GM23338 (cell line): ENCODE measurements around the gene MRPL20.

Experiments used
- CREB1 ChIP-seq: fragments of 250-450 bp; sonication (Bioruptor Pico); IDR thresholded peaks from 2 replicates; pipeline ENCODE4 v1.5.0; 2020; ENCODE audit warnings: low read depth, mild to moderate bottlenecking, moderate library complexity
- CTCF ChIP-seq, 2 experiments: fragments of 200-600 bp in 1 of 2; sonication (generic) in 1 of 2; conservative IDR thresholded peaks; 2 replicates each; pipeline versions ENCODE4 v1.5.1 to v1.6.1; 2016 to 2017; ENCODE audit warnings: antibody characterized with exemption in 2 of 2, low read depth in 2 of 2, mild to moderate bottlenecking in 2 of 2, moderate library complexity in 1 of 2
- ETS1 ChIP-seq: IDR thresholded peaks from 2 replicates; pipeline ENCODE4 v1.6.1; 2016; ENCODE audit warnings: antibody characterized with exemption
- EZH2 ChIP-seq: fragments of 200-600 bp; sonication (generic); IDR thresholded peaks from one replicate; pipeline ENCODE4 v1.8.0; 2017; ENCODE audit warnings: antibody characterized with exemption, mild to moderate bottlenecking, low read depth; ENCODE audit not compliant: unreplicated experiment
- EZH2phosphoT487 ChIP-seq: fragments of 200-600 bp; sonication (generic); IDR thresholded peaks from one replicate; pipeline ENCODE4 v1.8.1; 2018; ENCODE audit warnings: antibody characterized with exemption; ENCODE audit not compliant: unreplicated experiment
- NANOG ChIP-seq: IDR thresholded peaks from 2 replicates; pipeline ENCODE4 v1.6.1; 2016; ENCODE audit warnings: antibody characterized with exemption, borderline replicate concordance
- POLR2AphosphoS5 ChIP-seq: IDR thresholded peaks from 2 replicates; pipeline ENCODE4 v1.6.1; 2016; ENCODE audit warnings: antibody characterized with exemption, low read depth
- REST ChIP-seq: IDR thresholded peaks from one replicate; pipeline ENCODE4 v1.6.1; 2018; ENCODE audit warnings: antibody characterized with exemption; ENCODE audit not compliant: unreplicated experiment
- STAT1 ChIP-seq: IDR thresholded peaks from one replicate; pipeline ENCODE4 v1.6.1; 2016; ENCODE audit warnings: antibody characterized with exemption; ENCODE audit not compliant: unreplicated experiment
- ZNF114 ChIP-seq: fragments of 250-450 bp; sonication (Bioruptor Pico); IDR thresholded peaks from 2 replicates; pipeline ENCODE4 v1.5.0; 2020; ENCODE audit warnings: mild to moderate bottlenecking, moderate library complexity
- ZNF331 ChIP-seq: fragments of 250-450 bp; sonication (Bioruptor Pico); IDR thresholded peaks from 2 replicates; pipeline ENCODE4 v1.5.0; 2020; ENCODE audit warnings: low read depth, mild to moderate bottlenecking, moderate library complexity

- TF ChIP-seq EZH2phosphoT487 (no peak), CTCF (conservative IDR thresholded peaks at IDR 0.05; ENCODE audit: low read depth in 2 of 2) (no peak), ZNF114 (no peak), CREB1 (no peak), POLR2AphosphoS5 (no peak), NANOG (no peak), EZH2 (no peak), ETS1 (no peak), REST (no peak), ZNF331 (CRISPR knock-in tag) (no peak), STAT1 (no peak)
Measured at GRCh38 chr1:1420654-1421141, 13.6 kb upstream of the MRPL20 start.
